GM12873 (cell line): ENCODE measurements around the gene SYNPO.

ENCODE experiments used
- CTCF ChIP-seq: IDR thresholded peaks from 2 replicates; pipeline ENCODE4 v1.5.1; 2012; ENCODE audit warnings: low read depth, mild to moderate bottlenecking, moderate library complexity, low read length, control low read depth; ENCODE audit not compliant: insufficient read depth; ENCODE audit errors: missing control alignments

Gene SYNPO

GRCh38 chr5:150672237-150672883 lies 31.9 kb downstream of the SYNPO start:
- TF ChIP-seq CTCF, result no peak

GRCh38 chr5:150672884-150673275 lies 32.4 kb downstream of the SYNPO start:
- TF ChIP-seq CTCF, result no peak

- no peak for TF ChIP-seq CTCF
Observed at GRCh38 chr5:150674341-150674821, 33.9 kb downstream of the SYNPO start.

- TF ChIP-seq CTCF, result no peak
Observed at GRCh38 chr5:150675069-150675468, 34.6 kb downstream of the SYNPO start.

GRCh38 chr5:150676578-150676977 lies 36.1 kb downstream of the SYNPO start:
- no peak for TF ChIP-seq CTCF

- TF ChIP-seq CTCF, result no peak
Observed at GRCh38 chr5:150689120-150689519, 48.7 kb downstream of the SYNPO start.

- TF ChIP-seq CTCF, result no peak
Observed at GRCh38 chr5:150690760-150691159, 50.3 kb downstream of the SYNPO start.
